GM12891 (cell line): Measurements from ENCODE around the gene RPS24.
"Not testable (repeated sequence)": the region's sequence is repeated elsewhere in the genome, so short reads cannot be mapped to it uniquely, and the experiment has no call there.

Experiments
- POLR2A ChIP-seq: IDR thresholded peaks from 2 replicates; pipeline ENCODE4 v1.6.1; 2011; ENCODE audit warnings: low read depth, low read length, control low read depth
- POU2F2 ChIP-seq: IDR thresholded peaks from 2 replicates; pipeline ENCODE4 v1.6.1; 2011; ENCODE audit warnings: low read depth, mild to moderate bottlenecking, control low read depth, low read length, moderate library complexity
- TAF1 ChIP-seq: IDR thresholded peaks from 2 replicates; pipeline ENCODE4 v1.6.1; 2011; ENCODE audit warnings: low read depth, low read length, control low read depth

DNA sequence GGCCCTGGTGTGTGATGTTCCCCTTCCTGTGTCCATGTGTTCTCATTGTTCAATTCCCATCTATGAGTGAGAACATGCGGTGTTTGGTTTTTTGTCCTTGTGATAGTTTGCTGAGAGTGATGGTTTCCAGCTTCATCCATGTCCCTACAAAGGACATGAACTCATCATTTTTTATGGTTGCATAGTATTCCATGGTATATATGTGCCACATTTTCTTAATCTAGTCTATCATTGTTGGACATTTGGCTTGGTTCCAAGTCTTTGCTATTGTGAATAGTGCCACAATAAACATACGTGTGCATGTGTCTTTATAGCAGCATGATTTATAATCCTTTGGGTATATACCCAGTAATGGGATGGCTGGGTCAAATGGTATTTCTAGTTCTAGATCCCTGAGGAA is 31.3 kb downstream of the RPS24 start:
- TF ChIP-seq POU2F2, POLR2A, TAF1: not testable (repeated sequence)
